ENCODE results near the gene TMEM18.

Gene TMEM18

DNA sequence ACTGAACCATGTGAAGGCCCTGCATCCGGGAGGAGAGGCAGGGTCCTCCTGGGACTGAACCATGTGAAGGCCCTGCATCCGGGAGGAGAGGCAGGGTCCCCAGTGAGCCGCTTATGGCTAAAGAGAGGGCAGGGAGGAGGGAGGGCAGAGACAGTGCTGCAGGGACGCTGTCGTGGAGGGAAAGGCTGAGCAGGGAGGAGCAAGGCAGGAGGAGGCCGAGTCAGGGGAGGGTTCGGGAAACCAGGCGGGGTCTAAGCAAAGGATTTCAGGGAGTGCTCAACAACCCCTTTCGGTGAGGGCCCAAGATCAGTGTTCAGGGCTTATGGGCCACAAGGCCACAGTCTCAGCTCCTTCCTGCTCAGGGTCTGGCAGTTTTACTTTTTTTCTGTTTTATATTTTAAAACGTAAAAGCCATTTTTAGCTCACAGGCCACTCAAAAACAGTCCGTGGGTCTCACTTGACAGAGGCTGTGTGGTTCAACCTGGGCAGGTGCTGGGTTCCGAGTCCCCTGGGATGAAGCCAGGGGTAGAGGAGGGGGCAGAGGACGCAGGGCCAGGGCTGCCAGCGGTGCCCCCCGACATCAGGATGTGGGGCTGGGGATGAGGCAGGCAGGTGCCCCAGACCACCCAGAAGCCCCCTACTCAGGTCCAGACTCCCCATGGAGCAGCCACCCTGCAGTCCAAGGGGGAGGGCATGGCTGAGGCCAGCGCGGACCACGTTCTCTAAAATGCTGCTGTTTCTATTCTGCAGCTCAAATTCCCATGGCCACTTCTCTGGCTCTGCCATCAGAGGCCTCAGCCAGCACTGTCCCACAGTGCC lies 5.2 kb downstream of the TMEM18 start:
- no peak for DNase-seq

DNA sequence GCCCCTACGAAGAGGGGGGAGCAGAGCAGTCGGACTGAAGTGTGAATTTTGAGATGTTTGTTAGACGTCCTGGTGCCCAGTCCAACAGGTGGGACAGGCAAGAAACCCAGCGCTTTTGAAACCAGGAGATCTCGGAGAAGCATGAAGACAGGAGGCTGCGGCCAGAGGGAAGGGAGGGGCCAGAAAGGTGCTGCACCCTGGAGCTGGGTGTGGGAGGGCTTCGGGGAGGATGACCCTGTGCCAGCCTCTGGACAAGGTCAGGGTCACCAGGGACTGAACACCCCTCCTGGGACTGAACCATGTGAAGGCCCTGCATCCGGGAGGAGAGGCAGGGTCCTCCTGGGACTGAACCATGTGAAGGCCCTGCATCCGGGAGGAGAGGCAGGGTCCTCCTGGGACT lies 6.1 kb downstream of the TMEM18 start:
- no peak for DNase-seq

DNA sequence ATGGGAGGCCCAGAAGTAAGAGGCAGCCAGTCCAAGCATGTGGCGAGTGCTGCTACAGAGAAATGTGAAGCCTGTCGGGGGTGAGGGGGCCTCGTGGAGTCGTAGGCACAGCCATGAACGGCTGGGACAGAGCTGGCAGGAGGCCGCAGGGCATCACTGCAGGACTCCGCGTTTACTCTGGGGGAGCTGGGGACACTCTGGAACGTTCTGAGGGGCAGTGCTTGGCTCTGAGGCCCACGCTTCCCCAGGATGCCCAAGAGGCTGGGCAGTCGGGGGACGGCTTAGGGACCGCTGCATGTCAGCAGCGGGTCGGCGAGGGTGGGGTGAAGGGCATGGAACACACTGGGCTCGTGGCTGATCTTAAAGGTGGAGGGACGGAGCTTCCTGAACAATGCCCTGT lies 6.6 kb downstream of the TMEM18 start:
- no peak for DNase-seq

DNA sequence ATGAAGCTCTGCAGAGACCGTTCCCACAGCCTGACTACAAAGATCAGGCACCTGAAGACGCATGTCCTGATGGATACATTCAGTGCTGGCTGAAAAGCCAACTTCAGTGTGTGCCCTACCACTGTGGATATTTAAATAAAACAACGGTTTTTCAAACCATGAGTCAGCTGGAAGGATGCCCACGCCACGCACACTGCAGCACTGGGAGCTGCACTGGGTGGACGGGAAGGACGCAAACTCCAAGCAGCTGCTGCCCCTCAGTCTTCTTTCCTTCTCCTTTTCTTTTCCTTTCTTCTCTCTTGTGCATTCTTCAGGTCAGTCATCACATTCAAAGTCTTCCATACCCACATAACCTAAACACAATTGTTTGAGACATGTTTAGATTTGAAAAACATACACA lies 7.9 kb downstream of the TMEM18 start:
- DNase-seq = no peak

DNA sequence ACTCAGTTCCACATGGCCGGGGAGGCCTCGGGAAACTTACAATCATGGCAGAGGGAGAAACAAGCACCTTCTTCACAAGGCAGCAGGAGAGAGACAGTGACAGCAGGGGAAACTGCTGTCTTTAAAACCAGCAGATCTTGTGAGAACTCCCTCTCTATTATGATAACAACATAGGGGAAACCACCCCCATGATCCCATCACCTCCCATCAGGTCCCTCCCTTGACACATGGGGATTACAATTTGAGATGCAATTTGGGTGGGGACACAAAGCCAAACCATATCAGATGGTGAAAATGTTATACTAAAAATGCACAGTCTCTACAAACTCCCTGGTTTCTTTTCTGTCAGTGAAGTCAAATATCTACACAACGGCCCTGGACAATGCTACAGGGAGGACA lies 9.2 kb downstream of the TMEM18 start:
- DNase-seq = no peak

DNA sequence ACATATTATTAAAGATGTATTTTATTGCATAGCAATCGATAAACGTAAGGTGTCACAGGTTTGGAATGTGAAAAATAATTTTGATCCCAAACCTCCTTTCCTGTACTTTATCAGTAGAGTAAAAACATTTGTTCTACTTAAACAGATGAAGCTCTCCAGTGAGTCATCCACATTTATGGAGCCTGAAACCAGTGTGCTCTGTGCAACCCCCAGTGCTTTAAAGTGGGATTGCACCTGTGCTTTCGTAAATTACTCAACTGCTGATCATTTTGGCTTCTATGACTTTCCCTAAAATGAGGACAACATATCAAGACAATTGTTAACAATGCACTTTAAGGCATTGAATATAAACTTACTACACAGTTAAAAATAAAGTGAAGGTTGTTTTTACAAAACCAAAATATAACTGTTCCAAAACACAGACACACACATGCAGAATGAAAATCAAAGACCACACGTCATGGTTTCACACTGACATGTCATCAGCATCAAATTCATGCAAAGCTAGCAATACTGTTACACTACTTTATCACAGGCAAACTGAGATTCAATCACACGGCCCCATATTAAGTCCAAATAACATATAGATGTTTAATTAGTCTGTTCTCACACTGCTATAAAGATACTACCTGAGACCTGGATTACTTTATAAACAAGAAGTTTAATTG lies 9.7 kb downstream of the TMEM18 start:
- no peak for DNase-seq

DNA sequence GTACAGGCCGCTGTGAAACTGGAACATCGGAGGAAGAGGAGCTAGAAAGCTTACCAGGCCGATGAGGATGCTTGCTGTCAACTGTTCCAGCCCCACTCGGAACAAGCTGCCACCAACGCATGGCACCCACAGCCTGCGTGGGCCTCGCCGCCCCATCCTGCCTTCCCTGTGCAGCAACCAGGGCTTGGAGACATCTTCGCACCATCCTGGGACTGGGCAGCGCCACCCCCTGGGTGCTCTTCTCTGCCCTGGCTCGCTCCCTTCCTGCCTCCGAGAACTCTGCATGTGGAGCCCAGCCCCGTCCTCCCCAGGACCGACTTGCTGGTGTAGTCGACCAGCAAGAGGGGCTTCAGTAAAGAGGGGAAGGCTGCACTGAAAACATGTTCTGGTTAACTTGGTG lies 10.8 kb downstream of the TMEM18 start:
- DNase-seq = no peak

DNA sequence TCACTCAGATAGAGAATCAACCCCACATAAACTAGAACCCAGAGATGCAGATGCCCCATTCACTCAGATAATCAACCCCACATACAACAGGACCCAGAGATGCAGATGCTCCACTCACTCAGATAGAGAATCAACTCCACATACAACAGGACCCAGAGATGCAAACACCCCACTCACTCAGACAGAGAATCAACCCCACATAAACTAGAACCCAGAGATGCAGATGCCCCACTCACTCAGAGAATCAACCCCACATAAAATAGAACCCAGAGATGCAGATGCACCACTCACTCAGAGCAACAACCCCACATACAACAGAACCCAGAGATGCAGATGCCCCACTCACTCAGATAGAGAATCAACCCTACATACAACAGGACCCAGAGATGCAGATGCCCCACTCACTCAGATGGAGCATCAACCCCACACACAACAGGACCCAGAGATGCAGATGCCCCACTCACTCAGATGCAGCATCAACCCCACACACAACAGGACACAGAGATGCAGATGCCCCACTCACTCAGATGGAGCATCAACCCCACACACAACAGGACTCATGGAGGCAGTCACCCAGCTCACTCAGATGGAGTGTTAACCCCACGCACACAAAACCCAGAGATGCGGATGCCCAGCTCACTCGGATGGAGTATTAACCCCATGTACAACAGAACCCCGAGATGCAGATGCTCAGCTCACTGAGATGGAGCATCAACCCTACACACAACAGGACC lies 11.7 kb downstream of the TMEM18 start:
- no peak for DNase-seq

DNA sequence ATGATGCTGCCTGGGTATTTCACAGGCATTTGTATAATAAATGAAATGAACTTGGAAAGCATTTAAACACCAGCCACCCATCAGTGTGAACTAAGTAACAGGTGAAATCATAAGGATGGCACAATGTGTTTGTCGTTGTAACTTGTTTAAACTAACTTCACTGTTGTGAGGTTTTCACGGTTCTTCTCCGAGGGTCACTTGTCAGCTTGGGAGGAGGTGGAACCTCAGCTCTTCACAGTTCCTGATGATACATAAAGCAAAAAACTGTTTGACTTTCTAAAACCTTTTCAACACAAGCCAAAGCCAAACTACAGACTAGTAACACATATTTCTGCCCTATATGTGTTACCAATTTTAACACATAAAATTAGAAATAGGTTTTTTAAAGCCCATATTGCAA lies 13.1 kb downstream of the TMEM18 start:
- DNase-seq = no peak

DNA sequence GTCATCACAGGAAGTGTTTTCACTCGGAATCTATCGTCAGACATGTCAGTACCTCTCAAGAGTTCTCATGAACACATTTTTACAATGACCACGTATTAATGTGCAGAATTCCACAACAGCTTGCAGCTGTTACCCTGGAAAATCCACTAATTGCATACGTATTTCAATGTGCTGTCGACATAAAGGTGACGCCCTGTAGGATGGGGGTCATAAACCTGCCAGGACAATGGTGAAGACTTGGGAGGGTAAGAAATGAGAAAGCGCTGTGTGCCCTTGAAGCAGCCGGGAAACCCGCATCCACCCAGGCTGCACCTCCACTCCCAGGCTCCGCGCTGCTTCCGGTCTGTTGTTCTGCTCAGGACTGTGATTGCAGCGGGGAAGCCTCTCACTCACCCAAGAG lies 14.0 kb downstream of the TMEM18 start:
- DNase-seq = no peak

DNA sequence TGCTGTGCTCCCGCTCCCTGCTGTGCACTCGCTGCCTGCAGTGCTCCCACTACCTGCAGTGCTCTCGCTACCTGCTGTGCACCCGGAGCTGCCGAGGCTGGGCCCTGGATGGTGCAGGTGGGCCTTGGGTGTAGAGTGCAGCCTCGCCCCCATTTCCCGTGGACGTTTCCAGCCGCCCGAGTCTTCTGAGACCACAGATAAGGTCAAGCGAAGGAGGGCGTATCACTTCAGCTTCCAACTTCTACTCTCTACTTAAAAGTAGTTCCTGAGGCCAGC lies 15.9 kb downstream of the TMEM18 start:
- DNase-seq = no peak

DNA sequence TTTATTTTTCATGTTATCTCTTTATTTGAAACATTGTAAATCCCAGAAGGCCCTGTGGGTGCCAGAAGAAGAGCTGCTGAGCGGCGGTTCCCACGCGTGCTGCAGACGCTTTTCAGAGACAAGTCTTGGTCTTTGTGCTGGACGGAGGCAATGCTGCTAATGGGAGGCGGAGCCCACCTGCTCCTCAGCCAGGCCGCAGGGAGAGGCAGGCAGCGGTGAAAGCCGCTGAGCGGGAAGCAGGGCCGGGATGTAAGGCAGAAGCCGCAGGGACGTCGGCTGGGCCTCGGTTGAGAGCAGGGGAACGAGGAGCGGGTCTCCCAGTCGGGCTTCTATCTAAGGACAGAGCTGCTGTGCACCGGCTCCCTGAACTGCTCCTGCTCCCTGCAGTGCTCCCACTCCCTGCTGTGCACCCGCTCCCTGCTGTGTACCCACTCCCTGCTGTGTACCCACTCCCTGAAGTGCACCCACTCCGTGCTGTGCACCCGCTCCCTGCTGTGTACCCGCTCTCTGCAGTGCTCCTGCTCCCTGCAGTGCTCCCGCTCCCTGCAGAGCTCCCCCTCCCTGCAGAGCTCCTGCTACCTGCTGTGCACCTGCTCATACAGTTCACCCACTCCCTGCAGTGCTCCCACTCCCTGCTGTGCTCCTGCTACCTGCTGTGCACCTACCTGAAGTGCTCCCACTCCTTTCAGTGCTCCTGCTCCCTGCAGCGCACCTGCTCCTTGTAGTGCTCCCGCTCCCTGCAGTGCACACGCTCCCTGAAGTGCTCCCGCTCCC lies 16.4 kb downstream of the TMEM18 start:
- no peak for DNase-seq

DNA sequence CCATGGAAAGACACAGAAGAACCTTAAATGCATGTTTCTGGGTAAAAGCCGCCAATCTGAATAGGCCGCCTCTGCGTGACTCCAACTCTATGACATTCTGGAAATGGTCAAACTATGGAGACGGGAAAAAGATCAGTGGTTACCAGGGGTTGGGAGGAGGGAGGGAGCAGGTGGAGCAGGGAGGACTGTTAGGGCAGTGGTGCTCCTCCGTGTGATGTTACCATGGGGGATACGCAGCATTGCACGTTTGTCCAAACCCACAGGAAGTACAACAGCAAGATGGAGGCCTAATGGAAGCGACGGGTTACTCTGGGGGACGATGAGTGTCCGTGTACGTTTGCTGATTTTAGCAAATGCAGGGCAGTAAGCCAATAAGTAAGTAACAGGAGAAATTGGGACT lies 17.2 kb downstream of the TMEM18 start:
- DNase-seq = no peak

DNA sequence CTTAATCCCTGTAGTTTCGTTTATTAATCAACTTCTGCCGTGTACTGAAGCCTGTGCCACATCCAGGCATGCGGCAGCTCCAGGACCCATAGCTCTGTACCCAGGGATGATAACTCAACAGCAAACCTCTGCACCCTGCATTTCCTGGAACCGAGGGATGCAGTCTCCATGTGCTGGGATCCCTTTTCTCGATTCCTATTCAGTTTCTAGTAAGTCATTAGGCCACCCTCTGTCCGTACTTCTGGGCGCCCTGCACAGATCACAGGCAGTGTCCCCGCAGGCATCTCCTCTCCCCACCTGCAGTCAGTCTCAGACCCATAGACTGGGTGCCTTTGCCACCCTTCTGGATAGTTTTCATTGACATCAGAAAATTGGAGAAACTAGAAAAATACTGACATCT lies 18.8 kb downstream of the TMEM18 start:
- no peak for DNase-seq

DNA sequence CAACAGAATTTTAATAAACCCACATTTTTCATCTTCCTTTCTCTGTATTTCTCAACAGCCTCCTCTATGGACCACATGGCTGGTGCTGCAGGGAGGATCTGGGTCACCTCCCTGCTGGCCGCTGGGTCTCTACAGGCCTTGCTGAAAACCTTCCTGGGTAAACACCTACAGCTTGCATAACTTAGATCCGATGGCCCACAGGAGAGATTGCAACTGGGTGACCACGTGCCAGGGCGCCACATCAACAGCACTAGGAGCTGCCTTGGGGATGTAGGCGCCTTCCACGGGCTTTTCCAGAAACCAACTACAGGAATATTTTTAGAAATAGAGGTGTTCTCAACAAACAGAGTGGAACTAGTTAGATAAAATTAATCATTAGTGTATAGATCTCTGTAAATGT lies 19.4 kb downstream of the TMEM18 start:
- no peak for DNase-seq

DNA sequence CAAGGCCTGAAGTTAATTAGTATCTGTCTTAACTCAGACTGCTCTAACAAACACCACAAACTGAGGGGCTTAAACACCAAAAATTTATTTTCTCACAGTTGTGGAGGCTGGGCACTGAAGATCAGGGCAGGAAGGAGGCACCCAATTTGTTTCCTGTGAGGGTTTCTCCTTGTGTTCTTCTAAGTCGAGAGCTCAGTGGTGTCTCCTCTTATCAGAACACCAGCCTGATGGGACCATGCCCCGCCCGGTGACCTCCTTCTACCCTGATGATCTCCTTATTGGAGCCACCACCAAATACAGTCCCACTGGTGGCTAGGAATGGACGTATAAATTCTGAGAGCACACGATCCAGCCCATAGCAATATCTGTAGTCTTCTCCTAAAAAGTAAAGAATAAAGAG lies 20.5 kb downstream of the TMEM18 start:
- no peak for DNase-seq

DNA sequence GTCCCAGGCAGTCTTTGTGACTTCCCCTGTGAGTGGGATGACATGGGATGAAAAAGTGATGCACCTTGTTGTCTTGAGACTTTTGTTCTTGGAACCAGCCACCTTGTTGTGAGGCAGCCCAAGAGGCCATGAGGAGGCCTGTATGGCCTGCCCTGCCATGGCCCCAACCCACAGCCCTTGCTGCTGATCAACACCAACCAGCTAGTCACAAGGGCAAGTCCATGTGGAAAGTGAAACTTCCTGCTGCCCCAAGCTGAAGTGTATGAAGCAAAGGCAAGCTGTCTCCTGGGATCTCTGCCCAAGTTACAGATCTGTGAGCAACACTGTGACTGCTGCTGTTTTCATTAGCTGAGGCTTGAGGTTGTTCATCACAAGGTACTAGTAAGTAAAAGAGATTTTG lies 21.6 kb downstream of the TMEM18 start:
- no peak for DNase-seq

DNA sequence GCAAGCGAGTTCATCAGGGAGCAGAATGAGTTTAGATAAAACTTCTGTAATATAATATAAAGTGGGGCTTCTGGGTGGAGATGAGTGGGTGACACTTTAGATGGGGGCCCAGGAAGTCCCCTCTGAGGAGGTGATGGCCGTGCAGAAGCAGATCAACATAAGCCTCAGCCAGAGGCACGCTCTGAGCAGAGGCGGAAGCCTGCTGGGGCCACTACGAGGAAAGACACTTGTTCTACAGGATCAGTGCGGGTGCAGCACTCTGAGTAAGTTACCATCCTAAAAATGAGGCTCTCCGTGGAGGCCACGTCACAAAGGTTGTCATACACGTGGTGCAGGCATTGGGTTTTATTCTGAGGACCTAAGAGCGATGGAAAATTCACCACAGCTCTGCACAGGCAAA lies 22.3 kb downstream of the TMEM18 start:
- no peak for DNase-seq

DNA sequence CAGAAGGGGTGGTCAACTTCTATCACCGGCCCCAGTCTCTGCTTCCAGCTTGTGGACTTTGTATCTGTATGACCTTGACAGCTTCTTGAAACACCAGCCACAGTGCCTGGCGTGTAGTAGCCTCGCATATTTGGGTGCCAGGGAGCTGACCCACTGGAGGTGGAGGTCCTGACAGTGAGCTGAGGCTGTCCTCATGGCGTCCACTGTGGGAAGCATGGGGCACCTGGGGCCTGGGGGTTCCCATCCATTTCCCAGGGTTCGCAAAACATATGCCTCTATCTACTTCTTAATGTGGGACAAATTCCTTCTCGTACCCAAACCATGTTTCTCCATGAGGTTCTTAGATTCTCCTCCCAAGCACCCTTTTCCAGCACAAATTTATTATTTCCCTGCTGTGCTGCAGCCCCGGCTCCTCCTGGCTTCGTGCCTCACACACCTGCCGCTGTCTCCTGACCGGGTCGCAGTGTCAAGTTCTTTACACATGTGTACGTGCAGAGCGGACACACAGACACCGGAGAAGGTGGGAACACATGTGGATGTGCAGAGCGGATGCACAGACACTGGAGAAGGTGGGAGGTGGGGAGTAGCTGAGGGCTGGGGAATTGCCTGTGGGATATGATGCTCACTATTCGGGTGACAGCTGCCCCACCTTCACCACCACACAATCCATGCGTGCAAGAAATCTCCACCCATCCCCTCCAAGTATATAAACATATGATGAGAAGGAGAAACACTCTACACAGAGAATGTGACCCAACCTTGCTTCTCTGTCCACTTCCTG lies 23.4 kb downstream of the TMEM18 start:
- peak; percentile 11 for DNase-seq

DNA sequence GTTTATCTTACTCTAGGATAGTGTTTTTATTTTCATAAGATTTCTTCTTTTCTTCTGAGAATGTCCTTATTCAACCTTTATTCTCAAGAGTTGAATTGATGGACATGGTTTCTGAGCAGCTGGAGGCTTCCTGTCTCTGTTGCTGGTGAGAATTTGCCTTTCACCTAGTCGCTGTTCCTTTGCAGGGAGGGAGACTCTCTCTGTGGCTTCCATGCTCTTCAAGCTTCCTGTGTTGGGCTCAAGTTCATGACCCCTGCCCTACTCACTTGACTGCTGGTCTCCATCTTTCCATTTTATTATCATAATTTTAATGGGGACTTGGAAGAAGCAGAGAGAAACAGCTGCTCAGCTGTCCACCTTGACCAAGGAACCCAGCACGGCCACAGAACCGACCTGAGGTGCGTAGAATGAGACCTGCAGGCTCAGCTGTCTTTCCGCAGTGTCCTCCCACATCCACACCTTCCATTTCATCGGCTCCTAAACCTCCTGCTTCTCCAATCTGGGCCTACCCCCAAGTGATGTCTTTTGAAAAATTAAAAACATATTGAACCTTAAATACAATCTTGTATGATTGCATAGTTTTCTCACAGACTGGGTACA lies 24.2 kb downstream of the TMEM18 start:
- DNase-seq = peak; percentile 6

DNA sequence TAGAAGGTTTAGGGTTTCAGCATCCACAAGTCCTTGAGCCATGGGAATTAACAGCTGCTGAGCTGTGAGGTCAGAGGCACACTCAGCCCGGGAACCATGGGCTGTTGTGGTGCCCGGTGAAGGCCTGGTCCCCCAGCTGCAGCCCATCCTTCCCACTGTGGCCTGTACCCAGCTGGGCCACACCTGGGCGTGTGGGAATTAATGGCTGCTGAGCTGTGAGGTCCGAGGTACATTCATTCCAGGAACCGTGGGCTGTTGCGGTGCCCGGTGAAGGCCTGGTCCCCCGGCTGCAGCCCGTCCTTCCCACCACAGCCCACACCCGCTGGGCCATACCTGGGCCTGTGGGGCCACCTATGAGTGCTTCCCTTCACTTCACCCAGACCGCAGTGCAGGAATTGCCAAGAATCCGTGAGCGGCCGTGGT lies 25.2 kb downstream of the TMEM18 start:
- peak; percentile 50 for DNase-seq

All from right hindlimb (tissue), 1 donor.